Amygdala (tissue), 56 donors: ENCODE data around the gene PCARE.

ENCODE experiments used
- DNase-seq, 56 donors: peaks; one replicate each; lab custom pipeline; 2025; lab: John Stamatoyannopoulos, UW

PCARE gene

DNA sequence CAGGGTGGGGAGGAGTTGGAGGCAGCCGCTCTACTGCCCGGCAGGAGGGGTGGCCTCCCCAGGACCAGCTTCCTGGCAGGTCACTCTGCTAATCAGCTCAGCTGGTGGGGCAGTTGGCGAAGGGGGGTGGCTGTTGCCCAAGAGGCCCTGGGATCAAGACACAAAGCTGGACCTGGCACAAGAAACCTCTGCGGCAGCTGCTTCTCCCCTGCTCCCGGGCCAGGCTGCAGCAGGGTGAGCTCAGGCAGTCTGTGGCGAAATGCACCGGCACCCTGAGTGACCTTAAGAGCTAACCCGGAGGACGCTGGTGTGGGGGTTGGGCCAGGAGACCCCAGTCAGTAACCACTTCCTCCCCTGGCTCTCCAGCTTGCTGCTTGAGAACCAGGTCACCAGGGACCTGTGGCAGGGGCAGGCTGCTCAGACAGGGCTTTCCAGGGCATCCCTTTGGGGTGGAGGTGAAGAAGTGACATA lies 62.1 kb downstream of the PCARE start:
- DNase-seq: peak in 15 of 56 donors; percentile 7 to 48 (median 18)
